Hematopoietic multipotent progenitor cell treated with erythropoietin and hydrocortisone succinate and interleukin-3 and kit ligand, for 17 days (in vitro differentiated cells): ENCODE data around the gene ZNF552.
"Not testable (repeated sequence)": the region's sequence is repeated elsewhere in the genome, so short reads cannot be mapped to it uniquely, and the experiment has no call there.

Source experiments
- DNase-seq: peaks from one replicate; pipeline ENCODE4 v3.0.0-alpha.2; 2015; ENCODE audit warnings: low spot score

The ZNF552 gene

DNA sequence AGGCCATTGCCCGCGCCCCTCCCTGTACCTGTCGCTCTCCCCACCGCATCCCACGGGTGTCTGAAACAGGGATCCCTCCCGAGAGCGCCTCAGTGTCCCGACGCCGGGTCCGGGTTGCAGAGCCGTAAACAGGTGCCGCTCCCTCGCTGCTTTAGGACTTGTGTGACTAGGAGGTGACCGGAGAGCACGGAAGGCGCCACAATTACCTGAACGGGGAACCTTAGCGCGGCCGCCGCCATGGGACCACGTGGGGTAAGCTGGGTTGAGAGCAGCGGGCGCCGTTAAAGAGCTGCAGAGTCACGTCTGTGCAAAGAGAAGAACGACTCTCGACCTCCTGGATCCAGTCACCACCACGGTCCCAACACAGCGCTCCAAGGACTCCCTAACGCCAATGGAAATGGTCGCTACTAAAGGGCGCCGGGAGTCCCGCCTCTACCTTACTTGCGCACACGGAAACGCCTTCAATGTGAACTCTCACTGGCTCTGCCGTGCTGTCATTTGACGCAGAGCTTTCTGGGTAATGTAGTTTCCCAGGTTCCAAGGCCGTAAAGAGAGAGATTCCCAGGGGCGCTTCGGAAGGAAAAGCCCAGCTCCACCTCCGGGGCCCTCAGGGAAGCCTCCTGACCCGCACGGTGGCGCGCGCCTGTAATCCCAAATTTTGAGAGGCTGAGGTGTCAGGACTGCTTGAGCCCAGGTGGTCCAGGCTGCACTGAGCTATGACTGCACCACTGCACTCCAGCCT, at the start of gene ZNF552:
Gene ZNF552, minus strand, starts transcription at position 409 of the 742 bp plus-strand sequence. Its CDS starts 170 bp downstream, at position 239.
- peak; percentile 86 for DNase-seq

- not testable (repeated sequence) for DNase-seq
Observed at GRCh38 chr19:57862351-57862750, 47.6 kb upstream of the ZNF552 start.

DNA sequence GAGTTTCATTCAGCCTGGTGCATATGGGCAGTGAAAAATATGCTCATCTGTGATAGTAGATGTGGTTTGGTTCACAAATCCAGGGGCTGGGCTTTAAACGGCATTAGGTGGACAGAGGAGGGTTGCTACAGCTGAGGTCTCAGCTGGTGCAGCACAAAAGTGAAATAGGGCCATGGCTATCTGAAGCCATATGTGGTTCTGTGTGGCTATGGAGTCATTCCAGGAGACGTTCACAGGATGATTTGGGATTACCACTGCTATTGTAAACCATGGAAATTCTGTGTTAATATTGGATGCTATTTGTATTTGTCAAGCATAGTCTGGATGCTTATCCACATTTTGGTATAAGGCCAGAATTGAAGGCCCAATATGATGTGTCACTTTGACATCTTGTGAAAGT, 39.4 kb upstream of the ZNF552 start:
- not testable (repeated sequence) for DNase-seq

GRCh38 chr19:57851812-57852603, 37.3 kb upstream of the ZNF552 start:
- DNase-seq, result not testable (repeated sequence)

DNA sequence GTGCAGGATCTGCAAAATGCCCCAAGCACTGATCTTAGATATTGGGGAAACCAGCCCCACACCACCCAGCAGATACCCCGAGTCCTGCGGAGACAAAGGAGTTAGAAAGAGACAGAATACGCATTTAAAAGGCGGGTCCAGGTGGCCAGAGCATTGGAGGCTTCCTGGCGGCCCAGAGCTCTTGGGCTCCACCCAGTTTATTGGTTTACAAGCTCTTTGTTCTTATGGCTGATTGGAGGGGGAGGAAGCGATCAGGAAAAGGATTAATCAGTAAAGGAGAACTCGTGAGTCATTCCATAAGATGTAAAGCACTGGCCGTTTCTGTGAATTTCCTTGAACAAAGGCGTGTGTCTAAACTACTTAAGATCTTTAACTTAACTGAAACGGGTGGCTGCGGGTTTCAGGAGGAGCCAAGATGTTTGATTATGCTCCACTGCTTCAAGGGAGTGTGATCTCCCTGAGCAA, 35.9 kb upstream of the ZNF552 start:
- DNase-seq, result peak; percentile 8

DNA sequence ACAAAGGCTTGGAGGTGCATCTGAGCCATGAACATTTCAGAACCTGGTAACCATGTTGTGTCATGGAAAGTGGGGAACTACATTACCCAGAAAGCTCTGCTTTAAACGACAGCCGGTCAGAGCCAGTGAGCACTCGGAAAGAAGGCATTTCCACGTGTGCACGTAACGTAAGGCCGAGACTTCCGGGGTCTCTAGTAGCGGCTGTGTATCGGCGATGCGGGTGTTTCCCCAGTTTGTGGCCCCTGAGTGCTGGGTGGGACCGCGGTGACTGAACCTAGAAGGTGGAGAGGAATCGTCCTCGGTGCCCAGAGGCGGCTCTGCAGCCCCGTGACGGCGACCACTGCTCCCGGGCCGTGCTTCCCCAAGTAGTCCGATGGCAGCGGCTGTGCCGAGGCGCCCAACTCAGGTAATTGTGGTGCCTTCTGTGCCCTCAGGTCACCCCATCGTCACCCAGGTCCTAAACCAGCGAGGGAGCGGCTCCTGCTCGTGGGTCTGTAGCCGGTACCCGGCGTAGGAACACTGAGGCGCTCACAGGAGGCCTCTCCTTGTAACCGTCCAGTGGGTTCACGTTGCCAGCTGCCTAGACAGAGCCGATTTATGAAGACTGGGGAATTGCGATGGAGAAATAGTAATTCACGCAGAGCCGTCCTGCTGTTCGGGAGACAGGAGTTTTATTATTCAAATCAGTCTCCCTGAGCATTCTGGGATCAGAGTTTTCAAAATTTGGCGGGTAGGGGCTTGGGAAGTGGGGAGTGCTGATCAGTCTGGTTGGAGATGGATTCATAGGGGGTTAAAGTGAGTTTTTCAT, 35.2 kb upstream of the ZNF552 start, which contains the start of gene ZNF587:
Gene ZNF587, plus strand, starts transcription at position 194 of the 808 bp plus-strand sequence. Its CDS starts 180 bp downstream, at position 374.
- peak; percentile 78 for DNase-seq

- not testable (repeated sequence) for DNase-seq
Observed at GRCh38 chr19:57849162-57849665, 34.5 kb upstream of the ZNF552 start.

GRCh38 chr19:57847164-57847563, 32.5 kb upstream of the ZNF552 start:
- DNase-seq, result not testable (repeated sequence)

DNA sequence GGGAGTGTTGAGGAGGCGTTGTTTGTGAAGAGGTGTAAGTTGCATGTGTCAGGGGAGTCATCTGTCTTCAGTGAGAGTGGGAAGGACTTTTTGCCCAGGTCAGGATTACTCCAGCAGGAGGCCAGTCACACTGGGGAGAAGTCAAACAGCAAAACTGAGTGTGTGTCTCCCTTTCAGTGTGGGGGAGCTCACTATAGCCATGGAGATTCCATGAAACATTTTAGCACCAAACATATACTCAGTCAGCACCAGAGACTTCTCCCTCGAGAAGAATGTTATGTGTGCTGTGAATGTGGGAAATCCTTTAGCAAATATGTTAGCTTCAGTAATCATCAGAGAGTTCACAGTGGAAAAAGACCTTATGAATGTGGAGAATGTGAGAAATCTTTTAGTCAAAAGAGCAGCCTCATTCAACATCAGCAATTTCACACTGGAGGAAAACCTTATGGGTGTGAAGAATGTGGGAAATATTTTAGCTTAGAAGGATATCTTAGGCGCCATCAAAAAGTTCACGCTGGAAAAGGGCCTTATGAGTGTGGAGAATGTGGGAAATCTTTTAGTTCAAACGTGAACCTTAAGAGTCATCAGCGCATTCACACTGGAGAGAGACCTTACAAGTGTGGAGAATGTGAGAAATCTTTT, 26.5 kb upstream of the ZNF552 start:
- DNase-seq, result no peak

DNA sequence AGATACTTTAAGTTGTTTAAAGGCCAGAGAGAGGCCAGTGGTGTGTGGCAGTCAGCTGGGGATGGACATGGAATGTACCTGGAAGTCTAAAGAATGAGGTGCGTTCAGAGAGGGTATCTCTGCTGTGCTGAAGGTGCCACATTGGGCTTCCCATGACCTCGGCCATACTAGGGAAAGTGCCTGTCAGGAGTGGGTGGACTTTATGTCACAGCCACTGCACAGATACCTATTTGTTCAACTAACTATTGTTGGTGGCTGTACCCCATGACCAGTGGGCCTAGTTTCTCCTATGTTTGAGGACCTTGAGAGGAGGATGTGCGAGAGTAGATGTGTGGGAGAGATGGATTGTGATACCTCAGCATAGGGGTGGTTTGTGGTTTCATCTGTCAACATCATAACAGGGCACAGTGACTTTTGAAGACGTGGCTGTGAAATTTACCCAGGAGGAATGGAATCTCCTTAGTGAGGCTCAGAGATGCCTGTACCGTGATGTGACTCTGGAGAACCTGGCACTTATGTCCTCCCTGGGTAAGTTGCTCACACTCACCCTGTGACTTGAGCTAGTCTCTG, 24.0 kb upstream of the ZNF552 start:
- DNase-seq, result not testable (repeated sequence)

DNA sequence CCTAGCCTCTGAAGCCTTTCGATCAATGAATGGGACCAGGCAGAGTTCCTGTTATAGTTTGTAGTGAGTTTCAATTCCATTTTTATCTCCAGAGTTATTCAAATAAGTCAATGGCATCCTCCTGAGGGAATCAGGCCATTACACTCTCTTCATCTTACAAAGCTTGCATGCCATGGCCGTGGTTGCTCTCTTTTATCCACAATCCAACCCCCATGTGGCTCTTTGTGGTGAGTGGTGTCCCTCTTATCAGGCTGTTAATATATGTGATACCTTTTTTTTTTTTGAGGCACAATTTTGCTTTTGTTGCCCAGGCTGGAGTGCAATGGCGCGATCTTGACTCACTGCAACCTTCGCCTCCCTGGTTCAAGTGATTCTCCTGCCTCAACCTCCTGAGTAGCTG, 22.3 kb upstream of the ZNF552 start:
- not testable (repeated sequence) for DNase-seq

DNA sequence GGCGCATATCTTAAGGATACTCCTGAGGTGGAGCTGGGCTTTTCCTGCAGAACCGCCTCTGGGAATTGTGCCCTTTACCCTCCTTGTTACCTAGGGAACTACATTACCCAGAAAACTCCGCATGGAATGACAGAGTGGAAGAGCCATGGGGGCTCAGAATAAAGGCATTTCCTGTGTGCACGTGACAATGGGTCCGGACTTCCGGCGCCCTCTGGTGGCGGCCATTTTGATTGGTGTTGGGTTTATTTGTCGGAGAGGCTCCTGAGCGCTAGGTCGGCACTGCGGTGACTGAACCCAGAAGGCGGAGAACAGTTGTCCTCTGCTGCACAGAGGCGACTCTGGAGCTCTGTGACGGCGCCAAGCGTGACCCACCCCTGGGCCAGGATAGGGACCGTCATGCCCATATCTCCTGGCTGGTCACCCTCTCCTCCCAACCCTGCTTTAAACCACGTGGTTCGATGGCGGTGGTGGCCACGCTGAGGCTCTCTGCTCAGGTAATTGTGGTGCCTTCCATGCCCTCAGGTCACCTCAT, 15.4 kb upstream of the ZNF552 start, which contains the start of gene ZNF587B:
Gene ZNF587B, plus strand, starts transcription at position 229 of the 532 bp plus-strand sequence. Its CDS starts 230 bp downstream, at position 459.
- peak; percentile 65 for DNase-seq

GRCh38 chr19:57829316-57829715, 14.6 kb upstream of the ZNF552 start:
- DNase-seq, result no peak

- DNase-seq, result no peak
Observed at GRCh38 chr19:57825511-57825910, 10.8 kb upstream of the ZNF552 start.

DNA sequence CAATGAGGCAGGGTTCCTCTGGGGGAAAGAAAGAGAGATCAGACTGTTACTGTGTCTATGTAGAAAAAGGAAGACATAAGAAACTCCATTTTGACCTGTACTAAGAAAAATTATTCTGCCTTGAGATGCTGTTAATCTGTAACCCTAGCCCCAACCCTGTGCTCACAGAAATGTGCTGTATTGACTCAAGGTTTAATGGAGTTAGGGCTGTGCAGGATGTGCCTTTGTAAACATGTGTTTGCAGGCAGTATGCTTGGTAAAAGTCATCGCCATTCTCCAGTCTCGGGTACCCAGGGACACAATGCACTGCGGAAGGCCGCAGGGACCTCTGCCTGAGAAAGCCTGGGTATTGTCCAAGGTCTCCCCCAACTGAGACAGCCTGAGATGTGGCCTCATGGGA, 8.9 kb upstream of the ZNF552 start:
- DNase-seq, result not testable (repeated sequence)

GRCh38 chr19:57823155-57823554, 8.4 kb upstream of the ZNF552 start:
- DNase-seq, result not testable (repeated sequence)

DNA sequence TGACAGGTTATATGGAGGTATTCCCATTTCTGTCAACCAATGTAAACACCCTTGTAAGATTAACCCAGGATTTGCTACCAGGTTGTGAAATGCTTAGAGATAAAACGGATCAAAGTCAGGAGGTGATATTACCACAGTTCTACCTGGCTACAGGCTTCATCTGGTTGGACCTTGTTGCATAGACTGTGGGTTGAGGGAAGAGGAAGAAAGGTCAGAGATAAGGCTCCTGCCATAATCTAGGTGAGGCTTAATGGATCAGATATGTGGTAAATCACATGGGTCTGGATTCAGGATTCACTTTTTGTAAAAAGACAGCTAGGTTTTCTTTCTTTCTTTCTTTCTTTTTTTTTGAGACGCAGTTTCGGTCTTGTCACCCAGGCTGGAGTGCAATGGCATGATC, 6.8 kb upstream of the ZNF552 start:
- not testable (repeated sequence) for DNase-seq

- not testable (repeated sequence) for DNase-seq
Observed at GRCh38 chr19:57821095-57821494, 6.4 kb upstream of the ZNF552 start.

GRCh38 chr19:57820599-57820998, 5.9 kb upstream of the ZNF552 start:
- DNase-seq, result no peak

GRCh38 chr19:57819475-57820148, 4.9 kb upstream of the ZNF552 start:
- peak; percentile 75 for DNase-seq
